GM12873 (cell line): Measurements from ENCODE around the gene SF3B2.

ENCODE experiments used
- CTCF ChIP-seq: IDR thresholded peaks from 2 replicates; pipeline ENCODE4 v1.5.1; 2012; ENCODE audit warnings: low read depth, mild to moderate bottlenecking, moderate library complexity, low read length, control low read depth; ENCODE audit not compliant: insufficient read depth; ENCODE audit errors: missing control alignments

SF3B2 gene

GRCh38 chr11:66007201-66007634, 44.9 kb upstream of the SF3B2 start:
- no peak for TF ChIP-seq CTCF

- TF ChIP-seq CTCF, result no peak
Observed at GRCh38 chr11:66008095-66008467, 44.1 kb upstream of the SF3B2 start.

GRCh38 chr11:66008468-66009101, 43.6 kb upstream of the SF3B2 start:
- no peak for TF ChIP-seq CTCF

GRCh38 chr11:66011239-66011784, 40.9 kb upstream of the SF3B2 start:
- TF ChIP-seq CTCF, result no peak

- TF ChIP-seq CTCF, result no peak
Observed at GRCh38 chr11:66011785-66012303, 40.3 kb upstream of the SF3B2 start, which contains the start of gene CST6. CST6 (plus strand) TSS chr11:66012008; CDS start chr11:66012045, 37 bp downstream.

GRCh38 chr11:66012371-66012945, 39.7 kb upstream of the SF3B2 start:
- TF ChIP-seq CTCF, result no peak

GRCh38 chr11:66012946-66013761, 39.0 kb upstream of the SF3B2 start:
- TF ChIP-seq CTCF, result no peak
